Ovary (tissue), 9 donors: ENCODE data around the gene SHISA6. TPM values are rescaled to one million over a fixed set of nuclear protein-coding genes. Genes with fewer than 3 reads are reported as not detected.

Source experiments
- DNase-seq, 5 donors: peaks; one replicate each; pipeline ENCODE4 v3.0.0-alpha.2; 2019 to 2020
- H3K27ac ChIP-seq, 2 donors: fragments of 200-600 bp; one replicate each; pipeline versions ENCODE4 v1.5.1 to v1.8.0; 2019 to 2022
- H3K27me3 ChIP-seq: fragments of 200-600 bp; one replicate; pipeline ENCODE4 v1.8.0; 2022
- H3K36me3 ChIP-seq: fragments of 200-600 bp; sonication (generic); one replicate; pipeline ENCODE4 v1.5.1; 2019
- H3K4me1 ChIP-seq: one replicate; pipeline ENCODE4 v1.8.1; 2013; ENCODE audit warnings: mild to moderate bottlenecking, moderate library complexity; ENCODE audit not compliant: insufficient read depth
- H3K4me3 ChIP-seq: fragments of 200-600 bp; sonication (generic); one replicate; pipeline ENCODE4 v1.5.1; 2017
- H3K9me3 ChIP-seq, 2 donors: fragments of 200-600 bp in 1 of 2; sonication (generic) in 1 of 2; one replicate each; pipeline versions ENCODE4 v1.5.1 to v1.8.1; 2013 to 2019; ENCODE audit warnings: mild to moderate bottlenecking in 1 of 2, moderate library complexity in 1 of 2
- EP300 ChIP-seq: sonication (generic); formaldehyde crosslinking; IDR thresholded peaks from one replicate; pipeline ENCODE4 v1.6.1; 2017; ENCODE audit warnings: antibody characterized with exemption
- POLR2A ChIP-seq: fragments of 450-650 bp; IDR thresholded peaks from one replicate; pipeline ENCODE4 v1.6.1; 2017; ENCODE audit warnings: antibody characterized with exemption, mild to moderate bottlenecking, moderate library complexity
- WGBS, 3 donors: extraction: QIAGEN DNeasy Blood & Tissue Kit in 1 of 3; methylation state at CpG; one replicate each; pipeline versions ENCODE4 v1.1.5 to v1.1.7; 2013 to 2017; 5-methylcytosine and 5-hydroxymethylcytosine counted together
- intact Hi-C, 4 donors: fragments of 100-400 bp; cut with DNase I; formaldehyde crosslinking; loops; one replicate each; pipeline versions ENCODE4 v1.11.0 to v1.15.1; 2022 to 2023
- polyA plus RNA-seq, 2 donors: library from polyadenylated mRNA; stranded (reverse); fragments of 200-250 nt in 1 of 2; fragments of 350-450 nt in 1 of 2; fragmentation: Illumina TruSeq in 1 of 2; extraction: RNeasy Lipid Tissue Mini Kit (QIAGEN cat#74804) in 1 of 2; gene quantifications; one replicate each; pipeline ENCODE4 v1.2.3, GENCODE V29; 2013 to 2014
- total RNA-seq, 7 donors: library from RNA; depleted of rRNA in 2 of 7; stranded (reverse); fragments of >200 nt in 2 of 7; fragmentation: NEBNext Ultra II Directional in 3 of 7; extraction: Animal tissue kit (Norgen Biotek cat#: 25700) in 3 of 7; gene quantifications; one replicate each; pipeline versions ENCODE4 v1.1.0 to v1.2.4, GENCODE V29; 2016 to 2023
- TF ChIP-seq, protein P1 (sequence below), 3 donors: fragments of 450-650 bp in 2 of 3; fragments of 200-600 bp in 1 of 3; IDR thresholded peaks; one replicate each; pipeline versions ENCODE4 v1.5.1 to v1.8.0; 2016 to 2022; ENCODE audit warnings: antibody characterized with exemption in 3 of 3, mild to moderate bottlenecking in 1 of 3
- donor health status: DM: no; HTN: no; CAD: no; lungs with moderate emphysema.
- donor health status: DM: no; HTN: no; CAD: no.
- donor health status: Bipolar disorder and iron deficiency.
- donor health status: DM: yes; HTN: yes; CAD: no.
- donor health status: DM: no; HTN: no; CAD: no.
- donor health status: DM: yes; HTN: yes; CAD: no.

SHISA6 gene
- total and polyA plus RNA-seq, 9 donors, result 0.10 to 1.5 (median 0.38) TPM

DNA sequence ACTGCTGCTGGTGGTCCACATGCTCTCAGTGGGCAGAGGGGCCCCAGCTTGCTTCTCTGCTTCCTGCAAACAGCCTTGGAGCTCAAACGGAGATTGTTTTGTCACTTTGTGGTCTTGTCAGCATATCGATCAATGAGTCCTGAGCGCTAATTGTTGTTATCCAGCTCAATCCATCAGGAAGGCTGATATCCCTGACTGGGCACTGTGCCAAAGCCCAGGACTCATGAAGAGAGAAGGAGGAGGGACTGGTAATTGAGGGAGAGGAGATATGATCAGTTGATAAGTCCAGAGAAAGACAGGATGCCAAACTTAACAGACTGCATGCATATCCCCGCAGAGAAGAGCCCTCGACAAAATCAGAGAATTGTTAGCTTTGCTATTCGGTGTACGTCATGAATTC is 298.6 kb downstream of the SHISA6 start:
- 75 to 84% (median 80%) methylated on average over 7 of the region's 7 CpGs for WGBS, 3 donors
- Histone ChIP-seq H3K4me1 (no peaks in the 10 kb centered on the region), H3K4me3 (no peak overlapping the region), H3K27ac (no peak overlapping the region), H3K36me3 (no peaks in the 10 kb centered on the region), H3K27me3 (no peaks in the 10 kb centered on the region), H3K9me3 (no peaks in the 10 kb centered on the region)
- intact Hi-C loops, result loop anchor here in 1 of 4 donors (2.0 kb wide), 1 partner anchor 75 kb away; no protein-coding TSS in a partner anchor
- DNase-seq, result no peak
- TF ChIP-seq POLR2A (no peak), EP300 (no peak)
- TF ChIP-seq, protein P1, sequence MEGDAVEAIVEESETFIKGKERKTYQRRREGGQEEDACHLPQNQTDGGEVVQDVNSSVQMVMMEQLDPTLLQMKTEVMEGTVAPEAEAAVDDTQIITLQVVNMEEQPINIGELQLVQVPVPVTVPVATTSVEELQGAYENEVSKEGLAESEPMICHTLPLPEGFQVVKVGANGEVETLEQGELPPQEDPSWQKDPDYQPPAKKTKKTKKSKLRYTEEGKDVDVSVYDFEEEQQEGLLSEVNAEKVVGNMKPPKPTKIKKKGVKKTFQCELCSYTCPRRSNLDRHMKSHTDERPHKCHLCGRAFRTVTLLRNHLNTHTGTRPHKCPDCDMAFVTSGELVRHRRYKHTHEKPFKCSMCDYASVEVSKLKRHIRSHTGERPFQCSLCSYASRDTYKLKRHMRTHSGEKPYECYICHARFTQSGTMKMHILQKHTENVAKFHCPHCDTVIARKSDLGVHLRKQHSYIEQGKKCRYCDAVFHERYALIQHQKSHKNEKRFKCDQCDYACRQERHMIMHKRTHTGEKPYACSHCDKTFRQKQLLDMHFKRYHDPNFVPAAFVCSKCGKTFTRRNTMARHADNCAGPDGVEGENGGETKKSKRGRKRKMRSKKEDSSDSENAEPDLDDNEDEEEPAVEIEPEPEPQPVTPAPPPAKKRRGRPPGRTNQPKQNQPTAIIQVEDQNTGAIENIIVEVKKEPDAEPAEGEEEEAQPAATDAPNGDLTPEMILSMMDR (IDR thresholded peaks at IDR 0.05), result no peak

DNA sequence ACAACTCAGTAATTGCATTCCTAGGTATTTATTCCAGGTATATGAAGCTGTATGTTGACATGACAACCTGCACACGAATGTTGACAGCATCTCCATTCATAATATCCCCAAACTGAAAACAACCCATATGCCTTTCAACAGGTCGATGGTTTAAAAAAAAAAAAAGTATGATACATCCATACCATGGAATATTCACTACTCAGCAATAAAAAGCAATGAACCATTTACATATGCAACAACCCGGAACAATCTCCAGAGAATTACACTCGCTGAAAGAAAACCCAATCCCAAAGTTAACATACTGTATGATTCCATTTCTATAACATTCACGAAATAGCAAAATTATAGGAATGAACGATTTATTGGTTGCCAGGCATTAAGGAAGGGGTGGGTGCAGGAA is 304.0 kb downstream of the SHISA6 start:
- TF ChIP-seq, protein P1 (IDR thresholded peaks at IDR 0.05), result no peak
- no peak for TF ChIP-seq POLR2A
- no peaks in the 10 kb centered on the region for H3K4me1 ChIP-seq
- H3K27me3 ChIP-seq, result no peaks in the 10 kb centered on the region
- no peaks in the 10 kb centered on the region for H3K9me3 ChIP-seq
- DNase-seq, result no peak
- no peak overlapping the region for H3K27ac ChIP-seq
- no peaks in the 10 kb centered on the region for H3K36me3 ChIP-seq
- H3K4me3 ChIP-seq, result no peak overlapping the region
- 88 to 91% (median 90%) methylated on average over 6 of the region's 6 CpGs for WGBS, 3 donors
- intact Hi-C loops, result no loop called here

- Histone ChIP-seq H3K4me1 (no peaks in the 10 kb centered on the region), H3K9me3 (no peaks in the 10 kb centered on the region), H3K36me3 (no peaks in the 10 kb centered on the region), H3K27ac (no peak overlapping the region), H3K4me3 (no peak overlapping the region), H3K27me3 (no peaks in the 10 kb centered on the region)
- intact Hi-C loops, result no loop called here
- WGBS, 3 donors, result 58 to 70% (median 66%) methylated on average over 3 of the region's 3 CpGs
- no peak for DNase-seq
- TF ChIP-seq EP300, result no peak
- no peak for TF ChIP-seq POLR2A
- TF ChIP-seq, protein P1 (IDR thresholded peaks at IDR 0.05), result no peak
Observed at GRCh38 chr17:11545696-11546095, 304.7 kb downstream of the SHISA6 start.

DNA sequence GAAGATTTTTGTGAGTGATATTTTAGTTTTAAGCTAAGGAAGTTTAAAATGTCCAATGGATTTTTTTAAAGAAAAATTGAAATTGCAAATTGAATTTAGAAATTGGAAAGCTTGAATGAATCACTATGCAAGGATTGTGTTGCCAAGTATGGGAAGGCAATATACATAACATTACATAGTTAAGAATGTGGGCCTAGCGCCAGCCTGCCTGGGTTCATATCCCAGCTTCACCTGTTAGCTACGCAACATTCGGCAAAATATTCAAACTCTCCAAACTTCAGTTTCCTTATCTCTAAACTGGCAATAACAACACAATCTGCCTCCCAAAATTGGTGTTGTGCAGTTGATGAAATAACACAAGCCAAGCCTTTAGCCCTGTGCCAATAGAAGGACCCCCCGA is 306.8 kb downstream of the SHISA6 start:
- 59 to 84% (median 71%) methylated on average over 4 of the region's 4 CpGs for WGBS, 3 donors
- no peaks in the 10 kb centered on the region for H3K27me3 ChIP-seq
- no peak for DNase-seq
- no peak overlapping the region for H3K27ac ChIP-seq
- intact Hi-C loops, result no loop called here
- TF ChIP-seq EP300 (no peak), POLR2A (no peak)
- TF ChIP-seq, protein P1 (IDR thresholded peaks at IDR 0.05), result no peak
- no peaks in the 10 kb centered on the region for H3K9me3 ChIP-seq
- no peaks in the 10 kb centered on the region for H3K36me3 ChIP-seq
- H3K4me3 ChIP-seq, result no peak overlapping the region
- H3K4me1 ChIP-seq, result no peaks in the 10 kb centered on the region

- Histone ChIP-seq H3K27me3 (no peaks in the 10 kb centered on the region), H3K27ac (no peak overlapping the region), H3K4me1 (no peaks in the 10 kb centered on the region), H3K9me3 (no peaks in the 10 kb centered on the region), H3K36me3 (no peaks in the 10 kb centered on the region), H3K4me3 (no peak overlapping the region)
- 86 to 88% (median 88%) methylated on average over 2 of the region's 2 CpGs for WGBS, 3 donors
- TF ChIP-seq EP300, result no peak
- no peak for DNase-seq
- intact Hi-C loops, result no loop called here
Observed at GRCh38 chr17:11548398-11548797, 307.4 kb downstream of the SHISA6 start.
